Erythroblast (primary cell): ENCODE measurements around the gene NPHP3.

Experiments
- DNase-seq, 2 experiments: peaks; one replicate each; lab custom pipeline; 2025; lab: John Stamatoyannopoulos, UW
- GATA1 ChIP-seq: IDR thresholded peaks from 2 replicates; pipeline ENCODE4 v1.6.1; 2011; ENCODE audit warnings: low read depth, mild to moderate bottlenecking, control low read depth, low read length, moderate library complexity
- POLR2A ChIP-seq: IDR thresholded peaks from 2 replicates; pipeline ENCODE4 v1.6.1; 2011; ENCODE audit warnings: mild to moderate bottlenecking, low read length

NPHP3 gene

DNA sequence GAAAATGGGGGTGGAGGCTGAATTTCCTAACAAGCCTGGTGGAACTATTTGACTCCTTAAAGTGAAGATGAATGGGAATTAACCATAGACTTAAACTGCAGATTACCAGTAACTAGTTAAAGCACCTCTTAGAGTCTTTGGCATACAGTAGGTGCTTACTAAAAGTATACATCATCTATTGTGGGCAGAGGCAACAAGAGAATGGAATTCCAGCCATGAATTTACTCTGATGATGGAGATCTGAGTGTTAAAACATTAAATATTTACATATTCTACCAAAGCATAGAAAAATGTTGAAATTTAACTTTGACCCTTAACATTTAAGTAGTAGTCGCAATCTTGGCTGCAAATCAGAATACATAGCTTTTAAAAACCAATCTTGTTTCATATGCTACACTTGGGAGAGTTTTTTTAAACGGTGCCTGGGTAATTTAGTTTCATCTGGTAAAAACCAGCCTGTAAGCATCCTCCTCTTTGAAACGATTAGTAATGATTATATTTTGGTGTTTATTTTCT is 56.9 kb downstream of the NPHP3 start:
- TF ChIP-seq POLR2A = no peak
- no peak for TF ChIP-seq GATA1

GRCh38 chr3:132662212-132662611 is 60.0 kb downstream of the NPHP3 start:
- TF ChIP-seq POLR2A (no peak), GATA1 (no peak)
- DNase-seq = no peak

More for the DNA sequence above, 56.9 kb downstream of the NPHP3 start:
- no peak for DNase-seq

DNA sequence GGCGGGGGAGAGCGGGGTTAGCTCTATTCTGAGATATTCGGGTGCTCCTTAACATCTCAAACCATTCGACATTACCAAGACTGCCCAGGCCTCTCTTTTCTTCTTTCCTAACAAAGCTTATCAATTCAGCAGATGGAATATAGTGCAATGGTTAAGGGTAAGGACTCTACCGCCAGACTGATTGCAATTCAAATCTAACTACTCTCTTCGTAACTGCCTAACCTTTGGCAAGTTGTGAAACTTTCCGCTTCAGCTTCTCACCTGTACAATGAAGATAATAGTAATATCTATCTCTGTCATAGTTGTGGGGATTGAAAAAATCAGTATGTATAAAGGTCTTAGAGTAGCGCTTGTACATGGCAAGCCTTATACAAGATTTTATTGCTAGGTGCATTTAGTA is 61.1 kb downstream of the NPHP3 start:
- TF ChIP-seq POLR2A = no peak
- TF ChIP-seq GATA1 = no peak
- DNase-seq = peak; percentile 67 to 77

GRCh38 chr3:132660811-132661070 is 61.5 kb downstream of the NPHP3 start:
- TF ChIP-seq GATA1 (no peak), POLR2A (no peak)
- DNase-seq = peak; percentile 77 to 80

- DNase-seq = peak; percentile 83 to 85
- TF ChIP-seq GATA1 = no peak
- TF ChIP-seq POLR2A = peak; percentile 69
Observed at GRCh38 chr3:132660052-132660810, 62.0 kb downstream of the NPHP3 start, which contains the start of gene UBA5. Gene UBA5 (plus strand): TSS chr3:132660329. CDS start chr3:132660538, 209 bp downstream.

DNA sequence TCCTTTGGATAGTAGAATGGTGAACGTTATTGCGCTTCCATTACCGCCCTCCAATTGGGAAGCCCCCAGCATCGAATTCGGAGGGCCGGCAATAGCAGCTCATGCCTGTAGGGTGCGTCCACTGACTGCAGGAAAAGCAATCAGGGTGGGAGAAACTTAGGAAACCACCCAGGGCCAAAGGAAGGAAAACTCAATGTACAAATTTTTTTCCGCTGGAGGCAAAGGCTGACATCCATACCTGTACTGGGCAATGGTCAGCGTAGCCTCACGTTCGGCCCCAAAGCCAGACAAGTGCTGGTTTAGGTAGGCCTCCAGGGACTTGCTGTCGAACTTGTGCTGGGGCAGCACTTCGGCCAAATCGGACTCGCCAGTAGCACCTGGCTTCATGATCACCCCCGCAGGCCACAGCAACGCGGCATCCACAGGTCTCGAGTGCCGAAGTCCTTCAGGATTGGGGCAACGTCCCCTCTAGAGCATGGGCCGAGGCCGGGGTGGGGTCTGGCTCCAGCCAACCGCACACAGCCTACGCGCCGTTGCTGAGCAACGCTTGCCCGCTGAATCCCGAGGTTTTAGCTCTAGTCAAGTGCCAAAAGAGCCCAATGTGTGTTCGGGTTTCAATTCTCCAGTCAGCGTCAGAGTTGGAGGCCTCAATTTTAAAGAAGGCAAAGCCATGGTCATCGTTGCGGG is 62.7 kb downstream of the NPHP3 start, which contains the start of gene ACAD11:
ACAD11 (minus strand) TSS at position 445 of the 687 bp plus-strand sequence; CDS start at position 387, 58 bp downstream.
- no peak for TF ChIP-seq POLR2A
- TF ChIP-seq GATA1 = no peak
- peak; percentile 82 to 85 for DNase-seq

DNA sequence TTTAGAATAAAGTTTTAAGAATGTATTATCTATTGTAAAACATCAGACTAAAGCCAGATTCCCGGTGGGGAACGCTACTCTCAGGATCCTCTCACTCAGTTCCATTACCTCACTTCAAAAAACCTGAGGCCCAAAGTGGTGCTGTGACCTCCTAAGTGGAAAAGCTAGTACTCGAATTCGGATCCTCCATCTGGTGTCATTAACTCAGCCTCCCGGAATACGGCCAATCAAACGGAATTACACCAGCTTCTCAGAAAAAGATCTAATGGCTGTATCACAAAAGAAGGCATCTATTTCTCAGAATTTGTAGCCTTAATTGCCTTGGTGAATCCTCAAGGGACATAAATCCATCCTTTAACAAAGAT is 63.2 kb downstream of the NPHP3 start:
- DNase-seq = no peak
- TF ChIP-seq GATA1 (no peak), POLR2A (no peak)

- DNase-seq = no peak
- TF ChIP-seq POLR2A (no peak), GATA1 (no peak)
Observed at GRCh38 chr3:132657869-132658747, 64.1 kb downstream of the NPHP3 start.

- TF ChIP-seq GATA1 (no peak), POLR2A (no peak)
- no peak for DNase-seq
Observed at GRCh38 chr3:132655471-132655870, 66.7 kb downstream of the NPHP3 start.

DNA sequence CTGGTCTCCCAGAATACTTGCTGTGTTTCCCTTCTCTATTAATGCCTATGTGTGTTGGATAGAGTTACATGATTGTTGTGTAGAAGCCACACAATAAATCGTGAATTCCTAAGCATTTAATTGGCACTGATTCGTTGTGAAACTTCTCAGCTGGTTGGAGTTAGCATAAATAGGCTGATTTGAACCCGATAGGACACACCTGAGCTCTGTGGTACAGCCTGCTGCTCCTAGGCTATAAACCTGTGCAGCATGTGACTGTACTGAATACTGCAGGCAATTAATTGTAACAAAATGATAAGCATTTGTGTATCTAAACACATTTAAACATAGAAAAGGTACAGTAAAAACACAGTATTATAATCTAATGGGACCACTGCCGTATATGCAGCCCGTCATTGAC is 67.5 kb downstream of the NPHP3 start:
- DNase-seq = no peak
- no peak for TF ChIP-seq POLR2A
- TF ChIP-seq GATA1 = no peak

- TF ChIP-seq GATA1 (no peak), POLR2A (no peak)
Observed at GRCh38 chr3:132654190-132654589, 68.0 kb downstream of the NPHP3 start.

DNA sequence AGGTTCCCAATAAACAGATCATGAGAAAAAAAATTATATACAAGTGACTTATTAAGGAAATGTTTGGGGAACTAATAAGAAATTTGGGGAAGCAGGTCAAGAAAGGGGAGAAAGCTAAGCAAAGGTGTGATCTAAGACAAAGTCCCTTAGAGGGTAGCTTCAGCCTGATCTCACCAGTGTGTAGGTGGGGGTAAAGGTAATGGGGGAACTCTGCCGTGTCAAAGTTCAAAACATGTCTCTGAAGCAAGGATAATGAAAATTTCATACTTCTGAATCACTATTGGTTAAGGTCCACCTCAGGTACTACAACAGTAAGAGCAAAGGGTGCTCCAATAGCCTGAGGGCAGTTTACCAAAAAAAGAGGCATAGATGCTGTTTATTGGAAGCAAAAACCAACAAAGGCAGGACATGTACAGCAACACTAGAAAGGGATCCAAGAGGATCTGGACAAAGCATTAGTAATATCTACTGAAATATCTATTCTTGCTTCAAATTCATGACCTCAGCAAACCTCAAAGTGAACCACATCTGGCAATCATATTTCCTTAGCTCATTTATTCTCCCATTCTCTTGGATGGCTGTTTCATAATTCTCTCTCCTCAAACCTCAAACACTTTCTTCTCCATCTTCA is 69.5 kb downstream of the NPHP3 start:
- DNase-seq = no peak
- TF ChIP-seq GATA1 (no peak), POLR2A (no peak)

More at GRCh38 chr3:132654190-132654589, 68.0 kb downstream of the NPHP3 start:
- DNase-seq = peak in 1 of 2 experiments; percentile 36

DNA sequence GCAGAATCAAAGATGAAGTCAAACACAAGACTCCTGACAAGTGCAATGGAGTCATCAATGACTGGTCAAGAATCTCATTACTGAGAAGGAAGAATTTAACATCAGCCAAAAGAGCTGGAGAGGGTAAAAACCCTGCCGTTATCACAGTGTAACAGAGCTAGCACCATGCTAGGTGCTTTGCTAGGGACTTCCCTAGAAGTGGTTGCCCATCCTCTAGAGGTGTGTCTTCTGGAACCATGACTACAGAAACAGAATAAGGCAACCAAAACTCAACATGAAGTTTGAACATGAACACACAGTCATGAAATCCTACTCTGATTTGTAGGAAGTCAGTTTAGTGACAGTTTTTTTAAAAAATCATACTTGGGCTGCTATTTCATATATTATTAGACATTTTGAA is 72.1 kb downstream of the NPHP3 start:
- TF ChIP-seq GATA1 (no peak), POLR2A (no peak)
- no peak for DNase-seq
